TTC549 (cell line): ENCODE results near the gene NANOG.
"Not testable (repeated sequence)": the region's sequence is repeated elsewhere in the genome, so short reads cannot be mapped to it uniquely, and the experiment has no call there.

Experiments used
- FAIRE-seq: peaks from 2 replicates; lab custom pipeline; 2012; peaks lifted over from hg19 to GRCh38; lab: Jason Lieb, UNC

Gene NANOG

GRCh38 chr12:7806319-7806718, 17.1 kb downstream of the NANOG start:
- FAIRE-seq = not testable (repeated sequence)

GRCh38 chr12:7806863-7807487, 17.8 kb downstream of the NANOG start:
- peak; percentile 94 for FAIRE-seq

- FAIRE-seq = not testable (repeated sequence)
Observed at GRCh38 chr12:7825754-7826153, 36.6 kb downstream of the NANOG start.

GRCh38 chr12:7829737-7830136, 40.5 kb downstream of the NANOG start:
- not testable (repeated sequence) for FAIRE-seq

- peak; percentile 67 for FAIRE-seq
Observed at GRCh38 chr12:7832059-7832696, 43.0 kb downstream of the NANOG start.

GRCh38 chr12:7833201-7833600, 44.0 kb downstream of the NANOG start:
- not testable (repeated sequence) for FAIRE-seq

GRCh38 chr12:7833831-7834230, 44.6 kb downstream of the NANOG start:
- FAIRE-seq = no peak

GRCh38 chr12:7834701-7835100, 45.5 kb downstream of the NANOG start:
- FAIRE-seq = no peak

GRCh38 chr12:7835116-7835515, 45.9 kb downstream of the NANOG start:
- no peak for FAIRE-seq

- no peak for FAIRE-seq
Observed at GRCh38 chr12:7835766-7836165, 46.6 kb downstream of the NANOG start.

- FAIRE-seq = no peak
Observed at GRCh38 chr12:7837366-7837765, 48.2 kb downstream of the NANOG start.

- FAIRE-seq = not testable (repeated sequence)
Observed at GRCh38 chr12:7839226-7839625, 50.0 kb downstream of the NANOG start.

- not testable (repeated sequence) for FAIRE-seq
Observed at GRCh38 chr12:7839848-7840247, 50.6 kb downstream of the NANOG start.

- FAIRE-seq = not testable (repeated sequence)
Observed at GRCh38 chr12:7842444-7842843, 53.2 kb downstream of the NANOG start.

GRCh38 chr12:7843149-7843548, 53.9 kb downstream of the NANOG start:
- FAIRE-seq = not testable (repeated sequence)

GRCh38 chr12:7843583-7843982, 54.4 kb downstream of the NANOG start:
- not testable (repeated sequence) for FAIRE-seq

GRCh38 chr12:7844116-7844515, 54.9 kb downstream of the NANOG start:
- no peak for FAIRE-seq

- not testable (repeated sequence) for FAIRE-seq
Observed at GRCh38 chr12:7847226-7848097, 58.3 kb downstream of the NANOG start.

GRCh38 chr12:7848098-7848422, 58.9 kb downstream of the NANOG start:
- not testable (repeated sequence) for FAIRE-seq
